Caco-2 (cell line): ENCODE results near the gene NEDD4L. TPM values are rescaled to one million over a fixed set of nuclear protein-coding genes. Genes with fewer than 3 reads are reported as not detected.

Experiments used
- BruUV-seq: library from RNA; stranded (reverse); fragments of 400-500 nt; replicated peaks from 2 replicates; lab custom pipeline; 2021; lab: Mats Ljungman, UMichigan
- CTCF ChIA-PET: fragments of 300-600 bp; sonication (Branson Sonifier 250); formaldehyde crosslinking; loops from one replicate; lab custom pipeline; 2022; ENCODE audit warnings: antibody characterized with exemption; lab: Charles Lee
- POLR2A ChIA-PET: fragments of 300-600 bp; sonication (Branson Sonifier 250); formaldehyde crosslinking; loops from one replicate; lab custom pipeline; 2022; ENCODE audit warnings: antibody characterized with exemption; lab: Charles Lee
- DNase-seq, 2 experiments: peaks; one replicate each; pipeline versions ENCODE4 v3.0.0 to v3.0.0-alpha.2; 2020 to 2022
- H3K27me3 ChIP-seq: replicated peaks from 2 replicates; pipeline ENCODE4 v1.6.0; 2011; ENCODE audit warnings: low read length; ENCODE audit not compliant: control insufficient read depth, insufficient read depth
- H3K36me3 ChIP-seq: 2 replicates; pipeline ENCODE4 v1.5.1; 2011; ENCODE audit warnings: low read length; ENCODE audit not compliant: control insufficient read depth, insufficient read depth
- H3K4me1 ChIP-seq: fragments of 250-450 bp; sonication (Bioruptor Pico); 2 replicates; pipeline ENCODE4 v1.5.1; 2020; ENCODE audit warnings: mild to moderate bottlenecking
- H3K4me3 ChIP-seq: 2 replicates; pipeline ENCODE4 v1.5.1; 2011; ENCODE audit warnings: low read depth, mild to moderate bottlenecking, control low read depth, low read length
- H3K9me3 ChIP-seq: fragments of 250-450 bp; sonication (Bioruptor Pico); 2 replicates; pipeline ENCODE4 v1.5.1; 2020; ENCODE audit warnings: mild to moderate bottlenecking, moderate library complexity
- H3K27ac Mint-ChIP-seq: one replicate; pipeline ENCODE4 v1.8.0; 2022; ENCODE audit warnings: mixed read lengths; ENCODE audit not compliant: unreplicated experiment
- H3K27me3 Mint-ChIP-seq: one replicate; pipeline ENCODE4 v1.8.0; 2022; ENCODE audit warnings: mixed read lengths; ENCODE audit not compliant: insufficient read depth, unreplicated experiment
- H3K36me3 Mint-ChIP-seq: one replicate; pipeline ENCODE4 v1.8.0; 2022; ENCODE audit warnings: mild to moderate bottlenecking, mixed read lengths; ENCODE audit not compliant: insufficient read depth, unreplicated experiment
- H3K4me1 Mint-ChIP-seq: one replicate; pipeline ENCODE4 v1.8.0; 2022; ENCODE audit warnings: low read depth, mixed read lengths; ENCODE audit not compliant: unreplicated experiment
- H3K4me3 Mint-ChIP-seq: one replicate; pipeline ENCODE4 v1.8.0; 2022; ENCODE audit warnings: mild to moderate bottlenecking, moderate library complexity, mixed read lengths; ENCODE audit not compliant: unreplicated experiment
- H3K9me3 Mint-ChIP-seq: one replicate; pipeline ENCODE4 v1.8.0; 2022; ENCODE audit warnings: mixed read lengths; ENCODE audit not compliant: unreplicated experiment
- intact Hi-C: fragments of 100-400 bp; cut with micrococcal nuclease; formaldehyde crosslinking; loops from one replicate; pipeline ENCODE4 v1.10.0; 2022; ENCODE audit not compliant: unreplicated experiment
- total RNA-seq: library from RNA; stranded (reverse); gene quantifications from 2 replicates; pipeline ENCODE4 v1.2.3, GENCODE V29; 2022
- TF ChIP-seq, protein P1 (sequence below), 2 experiments: fragments of 200-600 bp in 1 of 2; IDR thresholded peaks; 1 replicate in 1 of 2; 2 replicates in 1 of 2; pipeline versions ENCODE4 v1.5.1 to v1.8.0; 2011 to 2022; ENCODE audit warnings: antibody characterized with exemption in 1 of 2, control low read depth in 1 of 2, inconsistent platforms in 1 of 2, low read depth in 1 of 2, low read length in 1 of 2, mild to moderate bottlenecking in 1 of 2, moderate library complexity in 1 of 2; ENCODE audit not compliant: insufficient read depth in 1 of 2, severe bottlenecking in 1 of 2, unreplicated experiment in 1 of 2

The NEDD4L gene
- total RNA-seq, 1 experiment from 2014 or later: 85.4 TPM

DNA sequence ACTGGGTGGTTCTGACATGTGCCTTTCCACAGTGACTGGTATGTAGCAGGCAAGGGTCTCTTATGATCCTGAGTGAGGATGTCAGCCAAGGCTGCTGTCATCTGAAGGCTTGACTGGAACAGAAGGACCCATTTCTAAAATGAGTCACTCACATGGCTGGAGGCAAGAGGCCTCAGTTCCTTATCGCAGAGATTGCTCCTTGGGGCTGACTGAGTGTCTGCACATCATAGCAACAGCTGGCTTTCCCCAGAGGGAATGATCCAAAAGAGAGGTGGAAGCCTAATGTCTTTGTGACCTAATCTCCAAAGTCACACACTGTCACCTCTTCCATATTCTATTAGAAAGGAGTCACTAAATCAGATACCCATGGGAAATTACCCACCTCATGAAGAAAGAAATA is 114.0 kb downstream of the NEDD4L start:
- Mint-ChIP-seq H3K27ac (no peak overlapping the region), H3K36me3 (peaks cover 7% of the 10 kb centered on the region), H3K4me1 (peaks cover 29% of the 10 kb centered on the region), H3K27me3 (no peaks in the 10 kb centered on the region), H3K9me3 (no peaks in the 10 kb centered on the region), H3K4me3 (no peak overlapping the region)
- POLR2A ChIA-PET: no interaction called here
- Histone ChIP-seq H3K27me3 (no peaks in the 10 kb centered on the region), H3K4me3 (no peak overlapping the region), H3K36me3 (no peaks in the 10 kb centered on the region), H3K9me3 (no peaks in the 10 kb centered on the region), H3K4me1 (0 out of 2 replicates have a peak, but pooled peaks cover 4% of the 10 kb centered on the region)
- DNase-seq: no peak
- BruUV-seq: no TSS peak
- TF ChIP-seq, protein P1, sequence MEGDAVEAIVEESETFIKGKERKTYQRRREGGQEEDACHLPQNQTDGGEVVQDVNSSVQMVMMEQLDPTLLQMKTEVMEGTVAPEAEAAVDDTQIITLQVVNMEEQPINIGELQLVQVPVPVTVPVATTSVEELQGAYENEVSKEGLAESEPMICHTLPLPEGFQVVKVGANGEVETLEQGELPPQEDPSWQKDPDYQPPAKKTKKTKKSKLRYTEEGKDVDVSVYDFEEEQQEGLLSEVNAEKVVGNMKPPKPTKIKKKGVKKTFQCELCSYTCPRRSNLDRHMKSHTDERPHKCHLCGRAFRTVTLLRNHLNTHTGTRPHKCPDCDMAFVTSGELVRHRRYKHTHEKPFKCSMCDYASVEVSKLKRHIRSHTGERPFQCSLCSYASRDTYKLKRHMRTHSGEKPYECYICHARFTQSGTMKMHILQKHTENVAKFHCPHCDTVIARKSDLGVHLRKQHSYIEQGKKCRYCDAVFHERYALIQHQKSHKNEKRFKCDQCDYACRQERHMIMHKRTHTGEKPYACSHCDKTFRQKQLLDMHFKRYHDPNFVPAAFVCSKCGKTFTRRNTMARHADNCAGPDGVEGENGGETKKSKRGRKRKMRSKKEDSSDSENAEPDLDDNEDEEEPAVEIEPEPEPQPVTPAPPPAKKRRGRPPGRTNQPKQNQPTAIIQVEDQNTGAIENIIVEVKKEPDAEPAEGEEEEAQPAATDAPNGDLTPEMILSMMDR (IDR thresholded peaks at IDR 0.05; ENCODE audit: insufficient read depth in 1 of 2, low read depth in 1 of 2, low read length in 1 of 2, severe bottlenecking in 1 of 2, unreplicated experiment in 1 of 2): no peak
- intact Hi-C loops: no loop called here
- CTCF ChIA-PET: no interaction called here

DNA sequence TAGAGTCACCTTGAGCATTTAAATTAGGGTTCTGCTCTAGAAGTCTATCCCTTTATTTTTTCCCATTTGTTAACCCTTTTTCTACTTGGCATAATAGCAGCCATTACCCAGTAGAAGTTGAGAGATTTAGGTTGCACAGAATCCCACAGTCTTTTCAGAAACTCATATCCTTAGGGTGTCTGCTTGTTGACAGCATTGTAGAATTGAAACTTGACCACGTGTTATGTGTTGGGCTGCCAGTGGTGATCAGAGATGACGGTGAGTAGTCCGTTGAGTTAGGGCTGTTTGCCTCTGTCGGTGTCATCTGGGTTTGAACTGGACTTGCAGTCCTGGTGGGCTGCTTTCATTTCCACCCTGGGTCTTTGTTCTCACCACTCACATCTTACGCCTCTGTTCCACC is 114.4 kb downstream of the NEDD4L start:
- no peaks in the 10 kb centered on the region for H3K27me3 Mint-ChIP-seq
- no peak overlapping the region for H3K4me3 Mint-ChIP-seq
- Histone ChIP-seq H3K36me3 (no peaks in the 10 kb centered on the region), H3K9me3 (no peaks in the 10 kb centered on the region), H3K4me3 (no peak overlapping the region), H3K4me1 (0 out of 2 replicates have a peak, but pooled peaks cover 4% of the 10 kb centered on the region), H3K27me3 (no peaks in the 10 kb centered on the region)
- BruUV-seq: no TSS peak
- CTCF ChIA-PET: no interaction called here
- no peaks in the 10 kb centered on the region for H3K9me3 Mint-ChIP-seq
- intact Hi-C loops: no loop called here
- TF ChIP-seq, protein P1 (IDR thresholded peaks at IDR 0.05; ENCODE audit: insufficient read depth in 1 of 2, low read depth in 1 of 2, low read length in 1 of 2, severe bottlenecking in 1 of 2, unreplicated experiment in 1 of 2): no peak
- H3K36me3 Mint-ChIP-seq: peaks cover 6% of the 10 kb centered on the region
- no peak overlapping the region for H3K27ac Mint-ChIP-seq
- POLR2A ChIA-PET: no interaction called here
- H3K4me1 Mint-ChIP-seq: peaks cover 29% of the 10 kb centered on the region
- no peak for DNase-seq

DNA sequence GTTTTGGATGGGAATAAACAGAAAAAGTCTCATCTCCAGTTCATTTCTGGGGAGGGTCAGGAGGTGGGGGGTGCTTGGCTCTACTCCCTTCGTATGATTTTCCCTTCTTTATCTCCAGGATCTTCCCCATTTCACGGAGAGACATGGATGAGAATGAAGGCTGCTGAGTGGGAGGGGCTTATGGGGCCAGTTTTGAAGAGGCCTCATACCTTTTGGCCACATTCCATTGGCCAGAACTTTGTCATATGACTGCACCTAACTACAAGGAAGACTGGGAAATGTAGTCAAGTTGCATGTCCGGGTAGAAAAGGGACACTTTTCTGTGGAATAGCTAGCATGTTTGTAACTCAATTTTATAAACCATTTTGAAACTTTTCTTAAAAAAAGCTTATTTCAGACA is 117.6 kb downstream of the NEDD4L start:
- CTCF ChIA-PET: no interaction called here
- intact Hi-C loops: no loop called here
- TF ChIP-seq, protein P1 (IDR thresholded peaks at IDR 0.05; ENCODE audit: insufficient read depth in 1 of 2, low read depth in 1 of 2, low read length in 1 of 2, severe bottlenecking in 1 of 2, unreplicated experiment in 1 of 2): no peak
- no TSS peak for BruUV-seq
- DNase-seq: peak; percentile 22 to 46
- Histone ChIP-seq H3K27me3 (no peaks in the 10 kb centered on the region), H3K4me3 (no peak overlapping the region), H3K9me3 (no peaks in the 10 kb centered on the region), H3K4me1 (0 out of 2 replicates have a peak, but pooled peaks cover 4% of the 10 kb centered on the region), H3K36me3 (no peaks in the 10 kb centered on the region)
- H3K4me1 Mint-ChIP-seq: peaks cover 27% of the 10 kb centered on the region
- H3K27ac Mint-ChIP-seq: peak overlapping the region; percentile 70
- peaks cover 6% of the 10 kb centered on the region for H3K36me3 Mint-ChIP-seq
- no peaks in the 10 kb centered on the region for H3K9me3 Mint-ChIP-seq
- no peaks in the 10 kb centered on the region for H3K27me3 Mint-ChIP-seq
- H3K4me3 Mint-ChIP-seq: no peak overlapping the region
- POLR2A ChIA-PET: no interaction called here
